C1 segment of cervical spinal cord (tissue), 14 donors: ENCODE measurements around the gene GGA2.
"Not testable (repeated sequence)": the region's sequence is repeated elsewhere in the genome, so short reads cannot be mapped to it uniquely, and the experiment has no call there.

Experiments
- DNase-seq, 14 donors: peaks; one replicate each; lab custom pipeline; 2025; lab: John Stamatoyannopoulos, UW

GGA2 gene

DNA sequence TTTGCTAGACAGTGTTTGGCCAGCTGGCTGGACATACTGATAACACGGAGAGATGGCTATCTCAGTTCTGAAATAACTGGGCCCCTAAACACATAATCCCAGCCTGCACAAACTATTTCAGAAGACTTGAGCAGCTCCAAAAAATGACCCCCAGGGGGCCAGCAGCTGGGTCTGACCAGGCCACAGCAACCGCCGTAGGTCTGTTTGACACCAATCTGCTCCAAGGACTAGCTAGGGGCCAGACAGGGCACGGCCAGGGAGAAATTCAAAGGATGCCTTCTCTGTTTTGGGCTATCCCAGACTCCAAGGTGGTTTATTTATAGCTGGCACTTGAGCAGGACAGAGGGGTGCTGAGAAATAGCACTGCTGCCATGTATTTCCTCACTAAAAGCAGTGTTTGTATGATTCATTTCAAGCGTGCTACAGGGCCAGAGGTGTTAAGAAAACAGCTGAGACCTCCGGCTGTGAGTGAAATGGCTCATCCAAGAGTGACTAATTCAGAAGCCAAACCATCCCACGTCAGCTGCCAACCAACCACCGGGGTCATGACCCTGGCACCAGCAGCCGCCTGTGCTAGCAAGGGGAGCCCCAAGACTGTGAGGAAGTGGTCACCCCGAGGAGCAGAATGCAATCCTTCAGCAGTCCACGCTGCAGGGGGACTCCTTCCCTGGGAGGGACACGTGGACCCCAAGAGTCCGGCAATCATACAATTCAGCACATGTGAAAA lies 5.7 kb downstream of the GGA2 start:
- peak in 8 of 14 donors; percentile 13 to 69 (median 37) for DNase-seq

DNA sequence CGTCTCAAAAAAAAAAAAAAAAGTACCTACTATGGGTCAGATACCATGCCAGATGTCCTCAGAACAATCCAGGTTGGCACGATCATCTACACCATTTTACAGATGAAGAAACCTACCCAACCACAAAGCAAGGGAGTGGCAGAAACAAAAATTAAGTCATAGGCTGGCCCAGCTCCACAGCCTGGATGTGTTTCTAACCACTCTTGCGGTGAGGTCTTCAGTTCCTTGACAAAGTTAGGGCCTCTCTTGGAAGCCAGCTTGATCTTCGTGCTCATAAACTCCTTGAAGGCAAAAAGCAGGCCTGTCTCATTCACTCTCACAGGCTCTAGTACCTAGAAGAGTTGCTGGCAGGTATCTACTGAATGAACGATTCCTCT lies 6.2 kb downstream of the GGA2 start:
- no peak for DNase-seq

DNA sequence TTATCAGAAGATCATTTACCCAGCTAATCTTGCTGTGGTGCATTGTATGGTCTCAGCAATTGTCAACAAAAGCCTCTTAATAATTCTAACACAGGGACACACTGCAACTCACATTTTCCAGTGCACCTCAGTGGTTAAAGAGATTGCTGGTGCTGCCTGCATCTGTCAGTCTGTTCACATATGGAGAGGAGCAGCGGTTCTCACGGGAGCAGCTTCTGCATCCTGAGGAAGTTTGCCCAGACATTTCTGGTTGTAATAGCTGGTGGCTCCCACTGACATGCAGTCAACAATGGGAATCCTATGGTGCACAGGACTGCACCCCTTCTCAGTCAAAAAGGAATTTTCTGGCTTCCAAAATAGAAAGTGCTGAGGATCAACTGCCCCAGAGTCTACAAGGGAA lies 7.8 kb downstream of the GGA2 start:
- DNase-seq: no peak

GRCh38 chr16:23501291-23501690 lies 9.0 kb downstream of the GGA2 start:
- no peak for DNase-seq

GRCh38 chr16:23500862-23501225 lies 9.4 kb downstream of the GGA2 start:
- no peak for DNase-seq

DNA sequence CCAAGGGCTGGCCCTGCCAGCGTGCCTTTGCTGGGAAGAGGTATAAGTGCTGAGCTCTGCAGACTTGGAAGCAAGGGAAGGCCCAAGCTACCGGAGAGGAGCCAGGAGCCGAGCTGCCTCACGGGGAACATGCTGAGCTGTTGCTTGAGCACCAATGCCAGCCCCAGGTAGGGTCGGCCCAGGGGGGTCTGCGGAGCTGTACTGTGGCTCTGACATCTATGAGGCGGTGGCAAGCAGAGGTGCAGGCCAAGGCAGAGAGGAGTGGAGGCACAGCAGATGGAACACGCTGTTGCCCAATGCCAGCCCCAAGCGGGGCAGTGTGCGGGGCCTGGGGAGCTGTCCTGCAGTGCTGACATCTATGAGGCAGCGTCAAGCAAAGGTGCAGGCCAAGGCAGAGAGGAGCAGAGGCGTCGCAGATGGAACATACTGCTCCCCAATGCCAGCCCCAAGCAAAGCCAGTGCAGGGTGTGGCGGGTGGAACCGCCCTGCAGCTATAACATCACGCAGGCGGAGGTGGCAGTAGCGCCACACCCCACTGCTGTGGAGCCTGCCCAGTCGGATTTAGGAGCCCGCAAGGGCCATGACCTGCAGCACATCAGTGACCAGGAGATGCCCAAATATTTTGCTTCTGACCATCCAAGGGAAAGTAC lies 10.0 kb downstream of the GGA2 start:
- DNase-seq: peak in 1 of 14 donors; percentile 45

DNA sequence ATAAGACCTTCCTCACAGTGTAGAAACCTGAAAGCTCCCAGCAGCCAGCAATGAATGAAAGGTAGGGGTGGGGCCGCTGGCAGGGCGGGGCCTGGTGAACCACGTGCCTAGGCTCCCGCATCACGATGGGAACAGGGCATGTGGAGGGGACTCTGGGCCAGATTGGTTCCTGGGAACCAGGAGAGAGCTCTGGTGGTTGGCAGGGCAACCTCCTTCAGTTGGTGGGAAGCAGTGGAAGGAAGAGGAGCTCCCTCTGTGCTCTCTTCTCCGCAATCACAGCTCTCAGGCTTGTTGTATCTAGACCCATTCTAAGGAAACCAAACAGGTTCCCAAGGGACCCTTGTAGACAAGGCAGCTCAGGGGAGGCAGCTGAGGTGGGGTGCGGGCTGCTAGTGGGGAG lies 10.5 kb downstream of the GGA2 start:
- DNase-seq: peak in 1 of 14 donors; percentile 51

GRCh38 chr16:23498863-23499262 lies 11.4 kb downstream of the GGA2 start:
- no peak for DNase-seq

GRCh38 chr16:23497543-23497868 lies 12.8 kb downstream of the GGA2 start:
- no peak for DNase-seq

DNA sequence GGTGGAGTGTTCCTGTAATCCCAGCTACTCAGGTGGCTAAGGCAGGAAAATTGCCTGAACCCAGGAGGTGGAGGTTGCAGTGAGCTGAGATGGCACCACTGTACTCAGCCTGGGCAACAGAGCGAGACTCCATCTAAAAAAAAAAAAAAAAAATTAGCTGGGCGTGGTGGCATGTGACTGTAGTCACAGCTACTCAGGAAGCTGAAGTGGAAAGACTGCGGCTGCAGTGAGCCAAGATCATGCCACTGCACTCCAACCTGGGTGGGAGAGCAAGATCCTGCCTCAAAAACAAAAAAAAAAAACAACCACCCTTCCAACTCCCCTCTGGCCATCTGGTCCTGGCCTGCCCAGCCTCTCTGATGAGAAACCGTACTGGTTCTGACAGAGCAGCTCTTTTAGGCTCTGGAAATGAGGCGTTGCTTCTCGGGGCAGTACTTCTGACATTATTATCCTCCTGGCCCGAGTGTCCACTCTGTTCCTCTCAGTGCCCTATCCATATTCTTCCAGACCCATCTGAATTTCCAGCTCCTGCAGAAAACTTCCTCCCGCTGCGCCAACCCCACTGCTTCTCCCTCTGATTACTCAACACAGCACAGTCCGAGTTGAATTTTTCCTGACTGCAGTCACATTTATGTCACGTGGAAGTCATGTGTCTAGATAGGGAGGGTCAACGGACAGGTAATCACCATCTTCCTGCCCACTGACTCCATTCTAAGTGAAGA lies 13.3 kb downstream of the GGA2 start:
- DNase-seq: peak in 1 of 14 donors; percentile 35

DNA sequence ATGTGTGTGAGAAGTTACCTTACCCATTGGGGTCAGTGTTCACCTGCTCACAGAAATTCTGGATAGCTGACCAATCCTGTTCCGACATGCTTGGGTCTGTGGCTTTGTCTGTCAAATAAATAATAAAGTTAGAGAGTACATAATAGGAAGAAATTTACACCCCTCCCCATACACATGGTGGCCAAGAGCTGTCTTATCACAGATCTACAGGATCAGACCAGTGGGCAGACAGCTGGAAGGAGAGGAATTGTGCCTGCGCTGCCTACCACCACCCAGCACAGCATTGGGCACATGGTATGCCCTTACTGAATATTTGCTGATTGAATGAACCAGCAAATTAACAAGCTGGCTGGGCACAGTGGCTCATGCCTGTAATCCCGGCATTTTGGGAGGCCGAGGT lies 14.6 kb downstream of the GGA2 start:
- DNase-seq: no peak

GRCh38 chr16:23494188-23494587 lies 16.1 kb downstream of the GGA2 start:
- no peak for DNase-seq

DNA sequence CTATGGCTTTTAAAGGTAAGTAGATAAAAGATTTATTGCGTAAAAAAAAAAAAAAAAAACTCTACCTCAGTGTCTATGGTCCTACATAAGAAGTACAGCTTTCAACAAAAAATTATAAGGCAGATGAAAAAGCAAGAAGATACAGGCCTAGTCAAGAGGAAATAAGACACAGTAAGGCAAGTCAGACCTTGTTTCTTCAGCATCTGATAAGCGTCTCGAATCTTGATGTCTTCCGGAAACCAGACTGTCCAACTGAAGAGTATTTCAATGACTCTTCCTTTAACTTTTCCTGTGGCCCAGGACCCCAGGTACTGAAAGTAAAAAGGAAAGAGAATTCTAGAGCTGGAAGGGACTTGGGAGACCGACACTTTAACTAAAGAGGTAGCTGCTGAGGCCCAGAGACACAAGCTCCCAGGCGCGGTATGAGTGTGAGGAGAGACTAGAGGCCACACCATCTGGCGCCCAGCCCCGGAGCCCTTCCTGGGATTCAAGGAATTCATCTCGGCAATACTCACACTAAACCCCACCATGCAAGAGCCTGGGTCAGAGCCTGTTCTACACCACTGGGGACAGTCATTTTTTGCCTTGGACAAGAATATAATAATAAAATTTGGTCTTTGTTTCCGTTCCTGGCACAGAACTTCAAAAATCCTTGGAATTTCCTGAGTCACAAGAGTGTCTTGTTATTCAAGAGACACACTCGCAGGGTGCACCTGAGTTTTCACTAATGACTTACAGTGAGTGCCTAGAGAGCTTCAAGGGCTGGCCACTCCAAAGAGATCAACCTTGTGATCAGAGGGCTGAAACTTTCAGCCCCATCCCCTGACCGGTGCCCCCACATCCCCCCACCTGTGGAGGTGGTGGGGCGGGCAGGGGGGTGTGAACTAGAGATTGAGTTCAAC lies 18.6 kb downstream of the GGA2 start:
- no peak for DNase-seq

DNA sequence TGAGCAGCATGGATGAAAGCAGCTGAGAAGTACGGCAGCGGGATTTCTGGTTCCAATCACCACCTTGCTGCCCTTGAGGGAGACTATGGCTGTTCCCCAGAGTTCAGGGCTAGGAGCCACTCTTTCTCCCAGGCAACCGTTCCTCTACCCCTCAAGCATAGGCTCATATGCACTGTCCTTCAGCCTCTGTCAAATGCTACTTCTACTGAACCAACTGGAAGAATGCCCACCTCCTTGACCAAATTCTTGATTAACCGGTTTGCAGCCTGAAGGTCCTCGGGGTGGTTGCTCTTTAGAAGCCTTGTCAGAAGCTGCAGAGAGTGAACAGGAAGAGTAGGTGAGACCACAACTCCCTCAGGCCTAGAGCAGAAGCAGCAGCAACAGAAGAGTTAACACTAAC lies 23.8 kb downstream of the GGA2 start:
- DNase-seq: no peak

- no peak for DNase-seq
These were observed 24.5 kb downstream of the GGA2 start for GRCh38 chr16:23485841-23486240.

GRCh38 chr16:23485257-23485614 lies 25.1 kb downstream of the GGA2 start:
- no peak for DNase-seq

DNA sequence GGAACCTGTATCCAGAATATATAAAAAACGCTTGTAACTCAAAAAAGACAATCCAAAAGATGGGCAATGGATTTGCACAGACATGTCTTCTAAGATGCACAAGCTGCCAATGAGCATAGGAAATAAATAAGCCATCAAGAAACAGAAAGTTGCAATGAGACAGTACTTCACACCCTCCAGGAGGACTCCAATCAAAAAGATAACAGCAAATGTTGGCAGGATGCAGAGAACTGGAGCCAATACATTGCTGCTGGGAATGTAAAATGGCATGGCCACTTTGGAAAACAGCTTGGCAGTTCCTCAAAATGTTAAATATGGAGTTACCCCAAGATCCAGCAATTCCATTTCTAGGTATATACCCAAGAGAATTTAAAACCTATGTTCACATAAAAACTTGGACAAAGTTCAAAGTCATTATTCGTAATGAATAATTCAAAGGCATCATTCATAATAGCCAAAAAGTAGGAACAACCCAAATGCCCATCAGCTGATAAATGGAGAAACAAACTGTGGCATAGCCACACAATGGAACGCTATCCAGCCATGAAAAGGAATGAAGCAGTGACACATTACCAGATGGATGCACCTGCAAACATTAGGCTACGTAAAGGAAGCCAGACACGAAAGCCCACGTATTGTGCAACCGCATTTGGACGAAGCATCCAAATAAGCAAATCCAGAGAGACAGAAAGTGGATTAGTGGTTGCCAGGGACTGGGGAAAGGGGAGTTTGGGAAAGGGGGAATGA lies 25.6 kb downstream of the GGA2 start:
- no peak for DNase-seq

- DNase-seq: not testable (repeated sequence)
These were observed 26.8 kb downstream of the GGA2 start for GRCh38 chr16:23483492-23483891.

DNA sequence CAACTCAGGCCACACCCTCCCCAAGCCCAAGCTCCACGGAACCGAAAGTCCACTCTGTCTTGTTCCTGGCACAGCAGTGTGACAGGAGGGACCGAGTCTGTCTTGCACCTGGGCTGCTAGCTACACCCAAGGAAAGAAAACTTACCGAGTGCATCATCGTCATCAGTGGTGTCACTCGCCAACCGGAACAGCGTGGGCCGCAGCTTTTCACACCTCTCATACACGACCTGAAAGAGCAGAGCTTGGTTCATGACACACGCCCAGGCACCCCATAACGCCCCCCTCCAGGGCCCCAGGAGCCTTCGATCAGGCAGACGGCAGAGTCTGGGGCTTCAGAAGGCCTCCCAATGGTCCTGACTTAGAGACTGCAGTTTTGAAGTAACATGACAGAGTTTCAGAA lies 27.5 kb downstream of the GGA2 start:
- DNase-seq: no peak

DNA sequence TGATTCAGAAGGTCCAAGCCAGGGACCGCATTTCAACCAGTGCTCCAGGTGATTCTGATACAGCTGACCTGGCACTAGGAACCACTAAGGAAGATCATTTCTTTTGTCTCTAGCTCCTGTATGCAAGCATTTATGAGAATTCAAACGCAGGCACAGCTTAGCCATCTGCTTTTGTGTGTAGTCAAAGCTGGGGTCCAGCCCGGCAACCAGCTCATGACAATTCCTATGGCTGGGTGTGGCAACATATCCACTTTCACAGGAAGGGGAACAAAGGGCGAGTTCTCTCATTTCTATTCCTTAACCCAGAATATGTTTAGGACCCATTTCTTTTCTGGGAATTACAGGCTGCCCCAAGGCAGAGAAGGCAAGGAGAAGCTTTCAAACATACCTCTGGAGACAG lies 30.0 kb downstream of the GGA2 start:
- DNase-seq: no peak

DNA sequence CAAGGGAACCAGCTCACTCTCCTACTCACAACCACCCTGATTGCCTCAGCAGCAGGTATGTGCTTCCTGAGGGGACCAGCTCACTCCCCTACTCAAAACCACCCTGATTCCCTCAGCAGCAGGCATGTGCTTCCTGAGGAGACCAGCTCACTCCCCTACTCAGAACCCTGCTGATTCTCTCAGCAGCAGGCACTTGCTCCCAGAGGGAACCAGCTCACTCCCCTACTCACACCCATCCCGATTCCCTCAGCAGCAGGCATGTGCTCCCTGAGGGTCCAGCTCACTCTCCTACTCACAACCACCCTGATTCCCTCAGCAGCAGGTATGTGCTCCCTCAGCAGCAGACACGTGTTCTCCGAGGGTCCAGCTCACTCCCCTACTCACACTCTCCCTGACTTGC lies 31.2 kb downstream of the GGA2 start:
- DNase-seq: no peak
